Measurements from ENCODE around the gene PDK1. TPM values are rescaled to one million over a fixed set of nuclear protein-coding genes. Genes with fewer than 3 reads are reported as not detected.

Gene PDK1
- total RNA-seq, 2 donors from 2014 or later: 24.7 to 27.3 TPM

GRCh38 chr2:172628085-172628484 lies 72.2 kb downstream of the PDK1 start:
- peaks cover 14% of the 10 kb centered on the region for H3K9me3 ChIP-seq (ENCODE audit: control insufficient read depth, low read length)
- no peaks in the 10 kb centered on the region for H3K27me3 ChIP-seq (ENCODE audit: control insufficient read depth, insufficient read depth, low read length, poor library complexity, severe bottlenecking)
- H3K36me3 ChIP-seq (ENCODE audit: control insufficient read depth, insufficient read depth, low read length): no peaks in the 10 kb centered on the region
- H3K4me1 Mint-ChIP-seq: no peaks in the 10 kb centered on the region
- no peak for DNase-seq
- TF ChIP-seq CTCF (conservative IDR thresholded peaks at IDR 0.05): no peak
- no peak overlapping the region for H3K4me3 ChIP-seq (ENCODE audit: low read length)
- no peaks in the 10 kb centered on the region for H3K27me3 Mint-ChIP-seq (ENCODE audit: insufficient read depth)
- peaks cover 23% of the 10 kb centered on the region for H3K9me3 Mint-ChIP-seq
- H3K4me1 ChIP-seq (ENCODE audit: control insufficient read depth, insufficient read depth, low read length): no peaks in the 10 kb centered on the region
- no peak overlapping the region for H3K9ac ChIP-seq (ENCODE audit: extremely low read depth, low read length, poor library complexity, severe bottlenecking)
- H3K36me3 Mint-ChIP-seq (ENCODE audit: low read depth): peaks cover 16% of the 10 kb centered on the region
- H3K27ac Mint-ChIP-seq: no peak overlapping the region
- no peak overlapping the region for H3K27ac ChIP-seq (ENCODE audit: low read depth, low read length)
- WGBS, 2 experiments (ENCODE audit: insufficient coverage in 1 of 2, insufficient read length in 1 of 2): 86% methylated on average over 4 of the region's 4 CpGs; no CpG with 5 or more reads in 1 of the 2 experiments
- H3K4me3 Mint-ChIP-seq: no peak overlapping the region

- Histone ChIP-seq H3K36me3 (ENCODE audit: control insufficient read depth, insufficient read depth, low read length) (no peaks in the 10 kb centered on the region), H3K9ac (ENCODE audit: extremely low read depth, low read length, poor library complexity, severe bottlenecking) (no peak overlapping the region), H3K27ac (ENCODE audit: low read depth, low read length) (no peak overlapping the region), H3K4me1 (ENCODE audit: control insufficient read depth, insufficient read depth, low read length) (no peaks in the 10 kb centered on the region), H3K4me3 (ENCODE audit: low read length) (no peak overlapping the region), H3K27me3 (ENCODE audit: control insufficient read depth, insufficient read depth, low read length, poor library complexity, severe bottlenecking) (no peaks in the 10 kb centered on the region), H3K9me3 (ENCODE audit: control insufficient read depth, low read length) (peaks cover 3% of the 10 kb centered on the region)
- Mint-ChIP-seq H3K4me3 (no peak overlapping the region), H3K9me3 (peaks cover 9% of the 10 kb centered on the region), H3K4me1 (no peaks in the 10 kb centered on the region), H3K27me3 (ENCODE audit: insufficient read depth) (no peaks in the 10 kb centered on the region), H3K36me3 (ENCODE audit: low read depth) (peaks cover 4% of the 10 kb centered on the region), H3K27ac (no peak overlapping the region)
- 91% methylated on average over 4 to 7 of the region's 7 CpGs for WGBS, 2 experiments (ENCODE audit: insufficient coverage in 1 of 2, insufficient read length in 1 of 2)
- no peak for TF ChIP-seq CTCF (conservative IDR thresholded peaks at IDR 0.05)
- no peak for DNase-seq
Observed at GRCh38 chr2:172629586-172629985, 73.7 kb downstream of the PDK1 start.

GRCh38 chr2:172630181-172630580 lies 74.3 kb downstream of the PDK1 start:
- no peak for DNase-seq
- Mint-ChIP-seq H3K9me3 (peaks cover 3% of the 10 kb centered on the region), H3K27ac (no peak overlapping the region), H3K4me3 (no peak overlapping the region), H3K36me3 (ENCODE audit: low read depth) (peaks cover 3% of the 10 kb centered on the region), H3K4me1 (no peaks in the 10 kb centered on the region), H3K27me3 (ENCODE audit: insufficient read depth) (no peaks in the 10 kb centered on the region)
- Histone ChIP-seq H3K4me1 (ENCODE audit: control insufficient read depth, insufficient read depth, low read length) (no peaks in the 10 kb centered on the region), H3K27ac (ENCODE audit: low read depth, low read length) (no peak overlapping the region), H3K4me3 (ENCODE audit: low read length) (no peak overlapping the region), H3K9me3 (ENCODE audit: control insufficient read depth, low read length) (no peaks in the 10 kb centered on the region), H3K9ac (ENCODE audit: extremely low read depth, low read length, poor library complexity, severe bottlenecking) (no peak overlapping the region), H3K36me3 (ENCODE audit: control insufficient read depth, insufficient read depth, low read length) (no peaks in the 10 kb centered on the region), H3K27me3 (ENCODE audit: control insufficient read depth, insufficient read depth, low read length, poor library complexity, severe bottlenecking) (no peaks in the 10 kb centered on the region)
- TF ChIP-seq CTCF (conservative IDR thresholded peaks at IDR 0.05): no peak

All from endodermal cell (in vitro differentiated cells).